GM18868 (cell line): ENCODE measurements around the gene CCDC182.

Source experiments
- ATAC-seq: cut with Tn5 transposase; IDR thresholded peaks from one replicate; pipeline ENCODE4 v1.9.1; 2021; ENCODE audit warnings: mild to moderate bottlenecking, moderate library complexity; ENCODE audit not compliant: unreplicated experiment

CCDC182 gene

DNA sequence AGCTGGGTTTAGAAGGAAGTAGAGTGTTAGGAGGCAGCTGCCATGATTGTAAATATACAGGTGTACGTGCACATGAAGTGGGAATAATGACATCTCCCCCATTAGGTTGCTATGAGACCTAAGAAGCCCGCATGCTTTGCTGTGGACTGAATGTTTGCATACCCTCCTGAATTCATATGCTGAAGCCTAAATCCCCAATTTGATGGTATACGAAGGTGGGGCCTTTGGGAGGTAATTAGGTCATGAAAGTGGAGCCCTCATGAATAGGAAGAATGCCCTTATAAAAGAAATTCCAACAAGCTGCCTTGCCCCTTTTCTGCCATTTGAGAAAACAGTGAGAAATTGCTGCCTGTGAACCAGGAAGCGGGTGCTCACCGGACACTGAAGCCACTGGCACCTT, 44.0 kb downstream of the CCDC182 start:
- no peak for ATAC-seq

DNA sequence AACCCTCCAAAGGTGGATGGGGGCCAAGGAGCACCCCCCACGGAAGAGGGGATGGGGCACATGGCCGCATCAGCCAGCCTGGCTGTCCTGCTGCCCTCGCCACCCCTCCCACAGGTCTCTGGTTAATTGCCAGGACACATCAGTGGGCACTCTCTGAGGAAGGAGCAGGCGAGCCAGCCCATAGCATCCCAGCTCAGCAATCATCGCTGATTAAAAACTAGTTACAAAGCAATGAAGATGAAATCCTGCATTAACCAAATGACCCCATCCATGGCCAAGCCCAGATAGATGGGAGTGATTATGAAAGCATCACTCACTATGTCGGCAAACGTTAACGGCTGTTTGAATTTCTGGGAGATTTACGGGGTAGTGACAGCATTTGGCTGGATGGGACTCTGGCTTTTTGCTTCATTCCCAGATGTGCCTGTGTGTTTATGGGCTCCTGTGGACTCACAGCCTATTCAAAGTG, 45.3 kb downstream of the CCDC182 start:
- ATAC-seq = no peak

- no peak for ATAC-seq
Measured at GRCh38 chr17:57697891-57698711, 47.0 kb downstream of the CCDC182 start.

DNA sequence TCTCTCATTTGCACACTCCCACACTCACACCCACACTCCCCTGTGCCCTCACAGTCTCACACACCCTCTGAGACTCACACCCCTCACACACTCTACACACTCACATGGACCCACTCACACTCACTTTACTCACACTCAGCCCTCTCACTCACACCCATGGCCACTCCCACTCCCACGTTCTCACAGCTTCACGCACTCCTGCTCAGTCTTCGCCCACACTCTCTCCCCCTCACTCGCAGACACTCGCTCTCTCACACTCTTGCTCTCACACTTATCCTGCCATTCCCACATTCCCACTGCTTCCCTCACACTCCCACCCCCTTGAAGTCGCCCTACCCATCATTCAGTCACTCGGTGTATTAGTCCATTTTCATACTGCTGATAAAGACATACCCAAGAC, 47.9 kb downstream of the CCDC182 start:
- no peak for ATAC-seq

DNA sequence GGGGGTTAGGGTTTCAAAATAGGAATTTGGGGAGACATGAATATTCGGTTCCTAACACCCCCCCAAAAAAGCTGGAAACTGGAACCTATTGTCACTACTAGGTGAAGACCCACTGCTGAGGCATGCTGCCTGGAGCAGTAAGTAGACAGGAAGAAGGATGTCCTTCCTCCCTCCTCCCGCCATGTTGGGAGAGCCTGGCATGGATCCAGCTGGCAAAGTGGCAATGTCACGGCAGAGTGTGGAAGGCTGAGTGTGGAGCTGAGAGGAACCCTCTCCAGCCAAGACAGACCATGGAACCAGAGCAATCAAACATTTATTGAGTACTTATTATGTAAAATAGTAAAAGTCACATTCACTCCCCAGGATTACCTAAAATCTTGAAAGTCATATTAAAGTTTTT, 49.0 kb downstream of the CCDC182 start:
- no peak for ATAC-seq
